ENCODE results near the gene BARX2.

DNA sequence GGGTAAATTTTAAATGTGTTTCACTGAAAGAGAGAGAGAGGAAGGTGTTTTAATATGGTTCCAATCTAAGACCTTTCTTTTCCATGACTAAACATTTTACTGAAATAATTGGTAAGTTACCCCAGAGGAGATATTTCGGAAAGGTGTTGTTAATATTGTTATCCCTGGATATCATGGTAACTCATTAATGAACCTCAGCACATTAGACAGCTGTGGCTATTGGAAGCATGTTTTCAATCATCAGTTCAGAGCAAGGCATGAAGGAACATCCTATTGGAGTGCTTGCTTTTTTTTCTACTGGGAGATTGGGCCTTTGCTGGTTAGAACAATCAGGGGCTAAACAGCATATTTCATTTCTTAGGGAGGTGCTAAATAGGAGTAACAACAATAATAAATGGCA lies 11.8 kb downstream of the BARX2 start:
- TF ChIP-seq CTCF (conservative IDR thresholded peaks at IDR 0.05; ENCODE audit: low read depth, low read length) (no peak), EZH2 (IDR thresholded peaks at IDR 0.05; ENCODE audit: low read length, unreplicated experiment) (no peak)

All from PC-3 (cell line).